ENCODE measurements around the gene PAQR9. TPM values are rescaled to one million over a fixed set of nuclear protein-coding genes. Genes with fewer than 3 reads are reported as not detected.

PAQR9 gene
- total and polyA plus RNA-seq, 2 donors (not counting 3 experiments of a cell fraction or from before 2014, with no cell fraction given): not detected

DNA sequence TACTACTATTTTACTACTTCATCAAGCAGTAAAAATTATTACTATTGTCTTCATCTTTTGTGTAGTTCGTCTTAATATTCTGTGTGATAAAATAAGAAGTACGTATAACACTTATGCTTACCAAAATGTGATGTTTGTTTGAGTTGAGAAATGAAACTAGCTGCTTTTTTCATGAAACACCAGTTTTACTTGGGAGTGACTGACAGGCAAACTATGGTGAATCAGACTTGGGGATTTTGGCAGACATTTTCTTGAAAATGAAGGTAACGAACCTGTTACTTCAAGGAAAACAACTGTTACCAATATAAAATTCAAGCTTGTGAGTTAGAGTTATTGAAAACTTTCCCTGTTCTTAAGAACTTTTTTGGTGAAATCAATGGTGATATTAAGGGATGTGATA, 48.2 kb upstream of the PAQR9 start:
- Histone ChIP-seq H3K4me3 (replicated peaks in 1 of 3; ENCODE audit: insufficient read depth in 1 of 3, low read depth in 1 of 3, low read length in 3 of 3) (no peak overlapping the region), H3K27ac (ENCODE audit: insufficient read depth, low read depth, low read length) (no peak overlapping the region), H4K20me1 (replicated peaks; ENCODE audit: control insufficient read depth, extremely low read depth, insufficient read depth, low read length) (no peaks in the 10 kb centered on the region), H3K9me1 (replicated peaks; ENCODE audit: control insufficient read depth, extremely low read depth, insufficient read depth, low read length) (no peaks in the 10 kb centered on the region), H3K4me1 (ENCODE audit: control insufficient read depth, extremely low read depth, insufficient read depth, low read length) (no peaks in the 10 kb centered on the region), H3K9ac (replicated peaks; ENCODE audit: extremely low read depth, insufficient read depth, low read length) (no peak overlapping the region), H3K36me3 (ENCODE audit: control insufficient read depth in 2 of 2, extremely low read depth in 1 of 2, insufficient read depth in 2 of 2, low read length in 2 of 2) (peaks cover 0 to 6% of the 10 kb centered on the region in 2 experiments), H3K79me2 (ENCODE audit: control insufficient read depth, insufficient read depth, low read length) (peaks cover 68% of the 10 kb centered on the region), H2AFZ (ENCODE audit: low read depth, low read length) (no peak overlapping the region), H3K9me3 (replicated peaks; ENCODE audit: control insufficient read depth, insufficient read depth, low read length) (no peaks in the 10 kb centered on the region), H3K4me2 (ENCODE audit: insufficient read depth, low read length) (no peak overlapping the region), H3K27me3 (ENCODE audit: control insufficient read depth in 2 of 2, insufficient read depth in 2 of 2, low read length in 2 of 2) (no peaks in the 10 kb centered on the region)
- DNase-seq (ENCODE audit: low read depth, low spot score) (no peak), FAIRE-seq (no peak)
- dilution Hi-C loops (cut with MboI; ENCODE audit: extremely low pct_ligation_motif_present, low sequenced_read_pairs) (no loop called here), intact Hi-C loops (cut with micrococcal nuclease) (no loop called here)
- CTCF ChIA-PET: no interaction called here
- POLR2A ChIA-PET: interaction anchor here (1.4 kb wide), 1 partner anchor 10 kb away, joined by 3 read pairs; the partner anchor contains the start of gene U2SURP
- no TSS peak for BruUV-seq (replicated peaks)
- no peak for TF ChIP-seq MYC (IDR thresholded peaks at IDR 0.05; ENCODE audit: low read depth, low read length)
- no peak for TF ChIP-seq GATA2 (IDR thresholded peaks at IDR 0.05; ENCODE audit: insufficient read depth, insufficient read length, low read depth, low read length)
- no peak for TF ChIP-seq POLR2AphosphoS5 (IDR thresholded peaks at IDR 0.05; ENCODE audit: insufficient read depth, low read depth, low read length)
- no peak for TF ChIP-seq POLR2A (IDR thresholded peaks at IDR 0.05; ENCODE audit: low read depth, low read length)
- TF ChIP-seq JUN (IDR thresholded peaks at IDR 0.05; ENCODE audit: borderline replicate concordance, insufficient read depth, insufficient read length, low read depth): no peak
- TF ChIP-seq, protein P1, sequence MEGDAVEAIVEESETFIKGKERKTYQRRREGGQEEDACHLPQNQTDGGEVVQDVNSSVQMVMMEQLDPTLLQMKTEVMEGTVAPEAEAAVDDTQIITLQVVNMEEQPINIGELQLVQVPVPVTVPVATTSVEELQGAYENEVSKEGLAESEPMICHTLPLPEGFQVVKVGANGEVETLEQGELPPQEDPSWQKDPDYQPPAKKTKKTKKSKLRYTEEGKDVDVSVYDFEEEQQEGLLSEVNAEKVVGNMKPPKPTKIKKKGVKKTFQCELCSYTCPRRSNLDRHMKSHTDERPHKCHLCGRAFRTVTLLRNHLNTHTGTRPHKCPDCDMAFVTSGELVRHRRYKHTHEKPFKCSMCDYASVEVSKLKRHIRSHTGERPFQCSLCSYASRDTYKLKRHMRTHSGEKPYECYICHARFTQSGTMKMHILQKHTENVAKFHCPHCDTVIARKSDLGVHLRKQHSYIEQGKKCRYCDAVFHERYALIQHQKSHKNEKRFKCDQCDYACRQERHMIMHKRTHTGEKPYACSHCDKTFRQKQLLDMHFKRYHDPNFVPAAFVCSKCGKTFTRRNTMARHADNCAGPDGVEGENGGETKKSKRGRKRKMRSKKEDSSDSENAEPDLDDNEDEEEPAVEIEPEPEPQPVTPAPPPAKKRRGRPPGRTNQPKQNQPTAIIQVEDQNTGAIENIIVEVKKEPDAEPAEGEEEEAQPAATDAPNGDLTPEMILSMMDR (IDR thresholded peaks at IDR 0.05; ENCODE audit: extremely low read depth in 1 of 2, insufficient read depth in 1 of 2, low read depth in 1 of 2, low read length in 2 of 2): no peak
- TF ChIP-seq MAX (IDR thresholded peaks at IDR 0.05; ENCODE audit: insufficient read depth, insufficient read length): no peak
- no peak for TF ChIP-seq FOS (IDR thresholded peaks at IDR 0.05; ENCODE audit: borderline replicate concordance, insufficient read depth, low read length)
- no peak for TF ChIP-seq EZH2 (IDR thresholded peaks at IDR 0.05; ENCODE audit: borderline replicate concordance, low read depth, low read length, severe bottlenecking)

Measured in endothelial cell of umbilical vein (primary cell).